CD14-positive monocyte (primary cell): ENCODE measurements around the gene ELOVL3. TPM values are rescaled to one million over a fixed set of nuclear protein-coding genes. Genes with fewer than 3 reads are reported as not detected.

Experiments used
- DNase-seq, 3 donors: peaks; one replicate each; pipeline ENCODE4 v3.0.0-alpha.2; 2011 to 2022
- H2AFZ ChIP-seq: 2 replicates; pipeline ENCODE4 v1.6.0; 2012; ENCODE audit warnings: mild to moderate bottlenecking, low read depth, low read length, inconsistent platforms; ENCODE audit not compliant: insufficient read depth, poor library complexity, severe bottlenecking
- H3K27ac ChIP-seq, 2 donors: 1 replicate in 1 of 2; 2 replicates in 1 of 2; pipeline ENCODE4 v1.5.1; 2012 to 2013; ENCODE audit warnings: low read length in 2 of 2, control low read depth in 1 of 2, inconsistent platforms in 1 of 2, low read depth in 1 of 2, mild to moderate bottlenecking in 1 of 2
- H3K27me3 ChIP-seq, 2 donors: one replicate each; pipeline versions ENCODE4 v1.6.0 to v1.6.1; 2011 to 2013; ENCODE audit warnings: low read length in 2 of 2; ENCODE audit not compliant: control insufficient read depth in 2 of 2, insufficient read depth in 2 of 2
- H3K36me3 ChIP-seq, 2 donors: replicated peaks in 1 of 2; 1 replicate in 1 of 2; 2 replicates in 1 of 2; pipeline versions ENCODE4 v1.5.1 to v1.6.1; 2012 to 2013; ENCODE audit warnings: low read length in 2 of 2, control low read depth in 1 of 2, inconsistent platforms in 1 of 2, mild to moderate bottlenecking in 1 of 2; ENCODE audit not compliant: insufficient read depth in 2 of 2, control insufficient read depth in 1 of 2
- H3K4me1 ChIP-seq, 2 donors: 1 replicate in 1 of 2; 2 replicates in 1 of 2; pipeline versions ENCODE4 v1.5.1 to v1.6.1; 2012 to 2013; ENCODE audit warnings: low read length in 2 of 2, control low read depth in 1 of 2, inconsistent platforms in 1 of 2, mild to moderate bottlenecking in 1 of 2, moderate library complexity in 1 of 2; ENCODE audit not compliant: insufficient read depth in 2 of 2, control insufficient read depth in 1 of 2
- H3K4me2 ChIP-seq: replicated peaks from 2 replicates; pipeline ENCODE3; 2012; ENCODE audit warnings: low read length, moderate library complexity, mild to moderate bottlenecking; ENCODE audit not compliant: poor library complexity, severe bottlenecking; ENCODE audit errors: extremely low read depth
- H3K4me3 ChIP-seq, 3 experiments: fragments of 200-600 bp in 1 of 3; sonication (generic) in 1 of 3; replicated peaks in 1 of 3; 1 replicate in 2 of 3; 2 replicates in 1 of 3; pipeline ENCODE4 v1.5.1; 2011 to 2013; ENCODE audit warnings: low read length in 3 of 3, mild to moderate bottlenecking in 3 of 3, control low read depth in 2 of 3, low read depth in 2 of 3, inconsistent platforms in 1 of 3, moderate library complexity in 1 of 3
- H3K79me2 ChIP-seq: 2 replicates; pipeline ENCODE4 v1.6.0; 2012; ENCODE audit warnings: mild to moderate bottlenecking, control low read depth, inconsistent platforms, low read length, moderate library complexity; ENCODE audit not compliant: insufficient read depth
- H3K9ac ChIP-seq: 2 replicates; pipeline ENCODE4 v1.6.0; 2017; ENCODE audit warnings: low read length, mild to moderate bottlenecking; ENCODE audit not compliant: insufficient read depth, poor library complexity, severe bottlenecking
- H3K9me3 ChIP-seq, 2 donors: replicated peaks in 1 of 2; 1 replicate in 1 of 2; 2 replicates in 1 of 2; pipeline versions ENCODE4 v1.5.1 to v1.6.1; 2012 to 2013; ENCODE audit warnings: low read length in 2 of 2, control low read depth in 1 of 2; ENCODE audit not compliant: control insufficient read depth in 1 of 2, insufficient read depth in 1 of 2
- H4K20me1 ChIP-seq: 2 replicates; pipeline ENCODE4 v1.6.0; 2012; ENCODE audit warnings: mild to moderate bottlenecking, low read length, control low read depth, moderate library complexity; ENCODE audit not compliant: insufficient read depth
- H3K27ac Mint-ChIP-seq, 7 donors: one replicate each; pipeline ENCODE4 v1.8.0; 2020; ENCODE audit warnings: mild to moderate bottlenecking in 7 of 7, mixed read lengths in 7 of 7, moderate library complexity in 6 of 7, inconsistent platforms in 2 of 7
- H3K27me3 Mint-ChIP-seq, 3 donors: one replicate each; pipeline ENCODE4 v1.8.0; 2021 to 2022; ENCODE audit warnings: low read depth in 3 of 3, mild to moderate bottlenecking in 3 of 3, mixed read lengths in 3 of 3, moderate library complexity in 3 of 3, inconsistent platforms in 1 of 3
- H3K36me3 Mint-ChIP-seq, 2 donors: one replicate each; pipeline ENCODE4 v1.8.0; 2020; ENCODE audit warnings: mixed read lengths in 2 of 2, inconsistent platforms in 1 of 2, mild to moderate bottlenecking in 1 of 2
- H3K4me1 Mint-ChIP-seq: one replicate; pipeline ENCODE4 v1.8.0; 2020; ENCODE audit warnings: mild to moderate bottlenecking, mixed read lengths
- H3K4me3 Mint-ChIP-seq, 2 donors: one replicate each; pipeline ENCODE4 v1.8.0; 2020; ENCODE audit warnings: mild to moderate bottlenecking in 2 of 2, mixed read lengths in 2 of 2, moderate library complexity in 1 of 2
- H3K9me3 Mint-ChIP-seq, 7 donors: one replicate each; pipeline ENCODE4 v1.8.0; 2020 to 2022; ENCODE audit warnings: mixed read lengths in 7 of 7, mild to moderate bottlenecking in 6 of 7, moderate library complexity in 6 of 7, inconsistent platforms in 2 of 7
- CTCF ChIP-seq: fragments of 200-600 bp; IDR thresholded peaks from one replicate; pipeline ENCODE4 v1.8.0; 2022; ENCODE audit warnings: antibody characterized with exemption, mild to moderate bottlenecking
- WGBS: methylation state at CpG from one replicate; pipeline ENCODE4 v1.1.5; 2013; ENCODE audit warnings: missing lambda C conversion rate; ENCODE audit not compliant: insufficient coverage; 5-methylcytosine and 5-hydroxymethylcytosine counted together
- intact Hi-C, 2 donors: fragments of 100-400 bp; cut with micrococcal nuclease; formaldehyde crosslinking; loops; one replicate each; pipeline versions ENCODE4 v1.15.0 to v1.15.1; 2023
- polyA plus RNA-seq, 3 donors: library from polyadenylated mRNA; depleted of rRNA in 1 of 3; unstranded in 2 of 3; stranded (reverse) in 1 of 3; fragments of 300-500 nt in 2 of 3; fragments of >200 nt in 1 of 3; fragmentation: Illumina TruSeq in 2 of 3; gene quantifications; 1 replicate in 2 of 3; 2 replicates in 1 of 3; pipeline ENCODE4 v1.2.3, GENCODE V29; 2012 to 2021

ELOVL3 gene
- polyA plus RNA-seq, 3 donors, result 1.5 to 3.2 (median 2.2) TPM

GRCh38 chr10:102219370-102219769 lies 6.7 kb upstream of the ELOVL3 start:
- Histone ChIP-seq H3K9me3 (no peaks in the 10 kb centered on the region), H3K4me1 (no peaks in the 10 kb centered on the region), H3K4me3 (no peak overlapping the region), H3K9ac (no peak overlapping the region), H3K4me2 (no peak overlapping the region), H4K20me1 (no peaks in the 10 kb centered on the region), H3K27me3 (peaks cover 0 to 4% of the 10 kb centered on the region in 2 donors), H2AFZ (no peak overlapping the region), H3K36me3 (no peaks in the 10 kb centered on the region), H3K79me2 (no peaks in the 10 kb centered on the region), H3K27ac (no peak overlapping the region)
- TF ChIP-seq CTCF, result no peak
- peaks cover 8 to 27% (median 21%) of the 10 kb centered on the region in 3 donors for H3K27me3 Mint-ChIP-seq
- no peaks in the 10 kb centered on the region for H3K36me3 Mint-ChIP-seq
- H3K4me3 Mint-ChIP-seq, result no peak overlapping the region
- H3K4me1 Mint-ChIP-seq, result no peaks in the 10 kb centered on the region
- WGBS, result no CpG with 5 or more reads among the region's 5 CpGs
- H3K9me3 Mint-ChIP-seq, result peaks cover 0 to 3% (median 0%) of the 10 kb centered on the region in 7 donors
- no peak overlapping the region for H3K27ac Mint-ChIP-seq
- DNase-seq, result no peak
- intact Hi-C loops, result no loop called here

- Histone ChIP-seq H3K27me3 (peaks cover 0 to 4% of the 10 kb centered on the region in 2 donors), H3K4me1 (peaks cover 1 to 2% of the 10 kb centered on the region in 2 donors), H3K9ac (no peak overlapping the region), H3K27ac (no peak overlapping the region), H2AFZ (no peak overlapping the region), H3K36me3 (no peaks in the 10 kb centered on the region), H3K4me3 (no peak overlapping the region), H3K79me2 (no peaks in the 10 kb centered on the region), H3K4me2 (no peak overlapping the region), H3K9me3 (no peaks in the 10 kb centered on the region), H4K20me1 (no peaks in the 10 kb centered on the region)
- H3K36me3 Mint-ChIP-seq, result no peaks in the 10 kb centered on the region
- no peak for DNase-seq
- peaks cover 2% of the 10 kb centered on the region for H3K4me1 Mint-ChIP-seq
- H3K4me3 Mint-ChIP-seq, result no peak overlapping the region
- H3K9me3 Mint-ChIP-seq, result peaks cover 0 to 2% (median 0%) of the 10 kb centered on the region in 7 donors
- peaks cover 6 to 27% (median 22%) of the 10 kb centered on the region in 3 donors for H3K27me3 Mint-ChIP-seq
- H3K27ac Mint-ChIP-seq, result no peak overlapping the region
- no peak for TF ChIP-seq CTCF
- intact Hi-C loops, result loop anchor here in 1 of 2 donors (10.0 kb wide), 1 partner anchor 284 kb away; the partner anchor contains the start of genes ACTR1A and SUFU
These were observed 5.5 kb upstream of the ELOVL3 start for GRCh38 chr10:102220612-102221011.
